Ectodermal cell (in vitro differentiated cells): ENCODE results near the gene OR3A1.
"Not testable (repeated sequence)": the region's sequence is repeated elsewhere in the genome, so short reads cannot be mapped to it uniquely, and the experiment has no call there.

Experiments used
- H3K27ac ChIP-seq: 2 replicates; pipeline ENCODE4 v1.7.0; 2013; ENCODE audit warnings: mild to moderate bottlenecking, low read depth, low read length; ENCODE audit not compliant: insufficient read depth, poor library complexity, severe bottlenecking
- H3K27me3 ChIP-seq: 2 replicates; pipeline ENCODE4 v1.7.0; 2013; ENCODE audit warnings: mild to moderate bottlenecking, low read length; ENCODE audit not compliant: insufficient read depth, control insufficient read depth, poor library complexity, severe bottlenecking
- H3K36me3 ChIP-seq: one replicate; pipeline ENCODE4 v1.7.0; 2013; ENCODE audit warnings: low read length; ENCODE audit not compliant: control insufficient read depth, insufficient read depth
- H3K4me1 ChIP-seq: one replicate; pipeline ENCODE4 v1.7.0; 2013; ENCODE audit warnings: low read length; ENCODE audit not compliant: control insufficient read depth, insufficient read depth
- H3K4me3 ChIP-seq: 2 replicates; pipeline ENCODE4 v1.7.0; 2013; ENCODE audit warnings: low read depth, low read length, control low read depth; ENCODE audit not compliant: insufficient read depth
- H3K9me3 ChIP-seq: 2 replicates; pipeline ENCODE4 v1.7.0; 2013; ENCODE audit warnings: mild to moderate bottlenecking, low read length, moderate library complexity; ENCODE audit not compliant: control insufficient read depth
- WGBS, 2 experiments: methylation state at CpG; one replicate each; pipeline ENCODE4 v1.1.7; 2013; ENCODE audit warnings: missing lambda C conversion rate in 2 of 2; 5-methylcytosine and 5-hydroxymethylcytosine counted together

OR3A1 gene

GRCh38 chr17:3271072-3271848 is 26.9 kb downstream of the OR3A1 start:
- Histone ChIP-seq H3K36me3 (no peaks in the 10 kb centered on the region), H3K27ac (no peak overlapping the region), H3K4me3 (no peak overlapping the region), H3K9me3 (peaks cover 4% of the 10 kb centered on the region), H3K27me3 (no peaks in the 10 kb centered on the region), H3K4me1 (no peaks in the 10 kb centered on the region)
- WGBS, 2 experiments, result 75 to 80% methylated on average over 5 of the region's 5 CpGs

DNA sequence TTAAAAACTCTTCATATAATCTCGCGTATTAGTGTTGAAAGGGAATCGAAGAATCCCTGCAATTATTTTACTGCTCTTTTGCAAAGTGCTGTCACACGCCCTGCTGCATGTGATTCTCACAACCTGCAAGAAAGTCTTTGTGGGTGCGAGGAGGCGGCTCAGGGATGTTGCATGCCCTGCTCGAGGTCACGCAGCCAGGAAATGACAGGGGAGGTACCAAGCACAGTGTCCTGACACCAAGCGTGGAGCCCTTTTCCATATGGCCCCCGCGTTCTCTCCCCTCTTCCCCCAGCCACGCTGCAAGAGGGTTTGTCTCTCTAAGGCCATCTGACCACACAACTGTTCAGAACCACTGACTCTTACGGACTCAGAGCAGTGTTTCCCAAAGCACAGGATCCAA is 37.6 kb downstream of the OR3A1 start:
- H3K4me3 ChIP-seq, result no peak overlapping the region
- 85 to 87% methylated on average over 13 of the region's 13 CpGs for WGBS, 2 experiments
- H3K27me3 ChIP-seq, result no peaks in the 10 kb centered on the region
- no peak overlapping the region for H3K27ac ChIP-seq
- no peaks in the 10 kb centered on the region for H3K36me3 ChIP-seq
- H3K9me3 ChIP-seq, result no peaks in the 10 kb centered on the region
- H3K4me1 ChIP-seq, result no peaks in the 10 kb centered on the region

DNA sequence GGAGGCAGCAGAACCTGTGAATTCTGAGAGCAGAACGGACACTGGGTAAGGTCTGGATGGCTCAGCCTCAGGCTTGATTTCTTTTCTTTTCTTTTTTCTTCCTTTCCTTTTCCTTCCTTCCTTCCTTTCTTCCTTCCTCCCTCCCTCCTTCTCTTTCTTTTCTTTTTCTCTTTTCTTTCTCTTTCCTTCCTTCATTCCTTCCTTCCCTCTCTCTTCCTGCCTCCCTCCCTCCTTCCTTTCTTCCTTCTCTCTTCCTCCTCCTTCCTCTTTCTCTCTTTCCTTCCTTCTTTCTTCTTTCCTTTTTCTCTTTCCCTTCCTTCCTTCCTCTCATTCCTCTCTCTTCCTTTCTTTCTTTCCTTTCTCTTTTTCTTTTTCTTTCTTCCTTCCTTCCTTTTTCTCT is 38.0 kb downstream of the OR3A1 start:
- Histone ChIP-seq H3K27ac (no peak overlapping the region), H3K27me3 (no peaks in the 10 kb centered on the region)

GRCh38 chr17:3256575-3256974 is 41.6 kb downstream of the OR3A1 start:
- no peaks in the 10 kb centered on the region for H3K36me3 ChIP-seq
- H3K27ac ChIP-seq, result no peak overlapping the region
- H3K4me1 ChIP-seq, result no peaks in the 10 kb centered on the region
- H3K9me3 ChIP-seq, result no peaks in the 10 kb centered on the region
- H3K27me3 ChIP-seq, result no peaks in the 10 kb centered on the region
- WGBS, 2 experiments, result 78 to 83% methylated on average over 8 of the region's 8 CpGs
- no peak overlapping the region for H3K4me3 ChIP-seq

More for the DNA sequence above, 38.0 kb downstream of the OR3A1 start:
- Histone ChIP-seq H3K36me3 (no peaks in the 10 kb centered on the region), H3K9me3 (no peaks in the 10 kb centered on the region), H3K4me1 (no peaks in the 10 kb centered on the region), H3K4me3 (no peak overlapping the region)
- WGBS, 2 experiments, result 68 to 82% methylated on average over 1 of the region's 1 CpG

DNA sequence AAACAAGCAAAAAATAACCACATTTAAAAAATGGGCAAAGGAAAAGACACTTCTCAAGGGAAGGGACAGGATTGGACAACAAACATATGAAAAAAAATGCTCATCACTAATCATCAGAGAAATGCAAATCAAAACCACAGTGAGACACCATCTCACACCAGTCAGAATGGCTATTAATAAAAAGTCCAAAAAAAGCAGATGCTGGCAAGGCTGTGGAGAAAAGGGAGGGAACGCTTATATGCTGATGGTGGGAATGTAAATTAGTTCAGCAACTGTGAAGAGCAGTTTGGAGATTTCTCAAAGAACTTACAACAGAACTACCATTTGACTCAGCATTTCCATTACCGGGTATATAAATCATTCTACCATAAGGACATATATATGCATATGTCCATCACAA is 49.1 kb downstream of the OR3A1 start:
- not testable (repeated sequence) for H3K9me3 ChIP-seq, H3K4me1 ChIP-seq, H3K36me3 ChIP-seq, H3K27ac ChIP-seq, H3K27me3 ChIP-seq, H3K4me3 ChIP-seq
- WGBS, 2 experiments, result 100% methylated on average over 1 of the region's 2 CpGs

- not testable (repeated sequence) for H3K4me3 ChIP-seq, H3K27ac ChIP-seq, H3K9me3 ChIP-seq, H3K27me3 ChIP-seq, H3K36me3 ChIP-seq, H3K4me1 ChIP-seq
- WGBS, 2 experiments, result 71% methylated on average over 1 of the region's 1 CpG; no CpG with 5 or more reads in 1 of the 2 experiments
Measured at GRCh38 chr17:3244841-3245240, 53.3 kb downstream of the OR3A1 start.

GRCh38 chr17:3241044-3241443 is 57.1 kb downstream of the OR3A1 start:
- H3K27ac ChIP-seq, H3K4me1 ChIP-seq, H3K27me3 ChIP-seq, H3K9me3 ChIP-seq, H3K36me3 ChIP-seq, H3K4me3 ChIP-seq: not testable (repeated sequence)
- WGBS, 2 experiments, result no CpG with 5 or more reads among the region's 1 CpG
